NCI-H226 (cell line): ENCODE measurements around the gene C20orf141.
"Not testable (repeated sequence)": the region's sequence is repeated elsewhere in the genome, so short reads cannot be mapped to it uniquely, and the experiment has no call there.

Source experiments
- DNase-seq: peaks from one replicate; pipeline ENCODE4 v3.0.0-alpha.2; 2015

The C20orf141 gene

DNA sequence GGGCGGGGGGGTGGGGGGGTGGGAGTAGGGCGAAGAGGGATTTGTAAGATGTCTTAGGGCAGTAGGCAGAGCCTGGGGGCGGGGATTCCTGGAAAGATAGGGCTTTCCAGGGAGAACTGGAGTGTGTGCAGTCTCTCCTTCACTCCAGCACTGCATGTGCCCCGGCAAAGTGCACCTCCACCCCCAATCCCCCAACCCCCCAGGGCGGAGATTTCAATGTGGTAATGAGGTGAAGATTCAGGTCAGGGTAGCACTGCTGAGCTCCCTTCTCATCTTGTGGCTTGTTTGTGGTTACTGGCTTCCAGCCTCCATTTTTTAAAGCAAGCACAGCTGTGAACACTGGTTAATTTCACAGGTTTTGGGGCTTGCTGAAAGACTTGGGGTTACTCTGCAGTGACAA, 7.3 kb downstream of the C20orf141 start:
- DNase-seq = peak; percentile 40

DNA sequence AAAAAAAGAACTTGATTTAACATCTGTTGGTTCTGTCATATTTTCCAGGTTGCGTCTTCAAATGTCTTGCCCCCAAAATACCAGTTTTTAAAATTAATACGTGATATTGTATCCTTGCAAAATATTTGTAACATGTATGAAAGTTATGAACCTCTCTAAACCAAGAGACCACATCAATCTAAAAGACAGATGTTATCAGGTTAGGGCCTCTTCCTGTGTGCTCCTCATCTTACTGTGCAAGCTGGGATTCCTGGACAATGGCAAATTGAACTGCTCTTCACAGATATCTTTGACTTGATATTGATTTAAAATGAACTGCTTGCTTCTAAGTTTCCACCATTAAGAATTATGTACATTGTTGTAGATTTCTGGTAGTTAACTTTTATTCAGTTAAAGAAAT, 11.0 kb downstream of the C20orf141 start:
- no peak for DNase-seq

GRCh38 chr20:2826655-2827054, 11.9 kb downstream of the C20orf141 start:
- DNase-seq = no peak

DNA sequence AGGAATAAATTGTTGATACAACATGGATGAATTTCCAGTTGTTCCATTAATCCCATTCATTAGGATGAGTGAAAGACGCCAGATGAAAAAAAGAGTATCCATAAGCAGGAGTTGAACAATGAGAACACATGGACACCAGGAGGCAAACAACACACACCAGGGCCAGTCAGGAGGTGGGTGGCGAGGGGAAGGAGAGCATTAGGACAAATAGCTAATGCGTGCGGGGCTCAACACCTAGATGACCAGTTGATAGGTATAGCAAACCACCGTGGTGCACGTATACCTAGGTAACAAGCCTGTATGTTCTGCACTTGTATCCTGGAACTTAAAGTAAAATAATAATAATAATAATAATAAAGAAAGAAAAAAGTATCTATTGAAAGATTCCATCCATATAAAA, 14.6 kb downstream of the C20orf141 start:
- DNase-seq = no peak

DNA sequence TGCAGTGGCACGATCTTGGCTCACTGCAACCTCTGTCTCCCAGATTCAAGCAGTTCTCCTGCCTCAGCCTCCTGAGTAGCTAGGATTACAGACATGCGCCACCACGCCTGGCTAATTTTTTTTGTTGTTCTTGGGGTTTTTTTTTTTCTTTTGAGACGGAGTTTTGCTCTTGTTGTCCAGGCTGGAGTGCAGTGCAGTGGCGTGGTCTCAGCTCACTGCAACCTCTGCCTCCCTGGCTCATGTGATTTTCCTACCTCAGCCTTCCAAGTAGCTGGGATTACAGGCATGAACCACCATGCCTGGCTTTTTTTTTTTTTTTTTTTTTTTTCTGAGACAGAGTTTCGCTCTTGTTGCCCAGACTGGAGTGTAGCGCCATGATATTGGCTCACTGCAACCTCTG, 16.4 kb downstream of the C20orf141 start:
- DNase-seq = not testable (repeated sequence)

GRCh38 chr20:2833761-2834160, 19.0 kb downstream of the C20orf141 start:
- no peak for DNase-seq

DNA sequence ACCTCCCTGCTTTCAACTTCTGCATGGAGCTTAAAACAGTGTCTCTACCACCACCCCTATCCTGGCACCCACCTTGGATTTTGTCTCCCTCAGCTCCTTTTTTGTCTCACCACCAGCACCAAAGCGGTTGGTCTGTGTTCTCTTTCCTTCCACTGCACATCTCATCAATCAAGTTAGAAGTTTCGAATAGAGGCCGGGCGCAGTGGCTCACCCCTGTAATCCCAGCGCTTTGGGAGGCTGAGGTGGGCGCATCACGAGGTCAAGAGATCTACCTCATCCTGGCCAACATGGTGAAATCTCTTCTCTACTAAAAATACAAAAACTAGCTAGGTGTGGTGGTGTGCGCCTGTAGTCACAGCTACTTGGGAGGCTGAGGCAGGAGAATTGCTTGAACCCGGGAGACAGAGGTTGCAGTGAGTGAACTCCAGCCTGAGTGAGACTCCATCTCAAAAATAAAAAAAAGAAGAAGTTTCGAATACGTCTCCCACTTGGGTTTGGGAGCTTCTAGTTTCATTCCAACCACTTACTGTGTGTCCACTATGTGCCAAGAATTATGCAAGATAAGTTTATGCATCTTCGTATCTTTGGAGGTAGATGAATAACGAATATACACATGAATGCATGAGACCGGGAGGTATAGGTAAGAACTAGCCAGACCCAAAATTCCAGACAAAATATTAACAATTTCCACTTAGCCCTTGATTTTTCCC, 19.8 kb downstream of the C20orf141 start:
- DNase-seq = no peak

- no peak for DNase-seq
Measured at GRCh38 chr20:2835331-2835796, 20.6 kb downstream of the C20orf141 start.

GRCh38 chr20:2836035-2836434, 21.2 kb downstream of the C20orf141 start:
- no peak for DNase-seq

DNA sequence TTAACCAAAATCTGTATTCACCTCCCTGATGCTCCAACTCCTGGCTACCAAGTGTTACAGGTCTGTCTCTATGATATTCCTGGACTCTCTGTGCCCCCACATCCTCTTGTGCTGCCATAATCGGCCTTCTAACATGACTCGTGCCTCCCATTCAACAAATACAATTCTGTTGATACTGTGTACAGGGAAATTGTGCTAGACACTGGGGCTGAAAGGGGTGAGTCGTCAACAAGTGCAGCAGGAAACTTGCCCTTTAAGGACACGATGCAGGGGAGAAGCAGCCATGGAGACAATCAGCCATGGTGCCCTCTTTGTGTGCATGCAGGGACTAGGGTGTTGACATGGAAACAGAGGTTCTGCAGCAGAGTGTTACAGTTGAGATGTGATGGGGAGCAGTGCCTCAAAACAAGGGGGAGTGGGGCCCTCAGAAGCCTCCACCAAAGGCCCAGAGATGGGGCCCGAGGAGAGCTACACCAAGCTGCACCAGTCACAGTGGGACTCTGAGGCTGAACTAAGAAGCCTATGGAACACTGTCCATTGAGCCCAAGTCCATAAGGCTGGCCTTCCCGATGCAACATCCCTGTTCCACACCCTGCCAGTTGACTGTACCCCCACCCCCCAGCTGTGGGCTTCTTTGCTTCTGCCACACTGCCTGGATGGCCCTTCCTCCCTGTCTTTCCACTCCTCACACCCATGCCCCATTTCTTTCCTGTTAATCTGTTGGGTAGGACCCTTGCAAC, 22.6 kb downstream of the C20orf141 start:
- no peak for DNase-seq

- no peak for DNase-seq
Measured at GRCh38 chr20:2838170-2838797, 23.5 kb downstream of the C20orf141 start.

GRCh38 chr20:2838847-2839671, 24.3 kb downstream of the C20orf141 start:
- DNase-seq = no peak

- DNase-seq = no peak
Measured at GRCh38 chr20:2839732-2840137, 24.9 kb downstream of the C20orf141 start.

GRCh38 chr20:2840138-2840966, 25.6 kb downstream of the C20orf141 start, which contains the start of the genes PCED1A and VPS16:
Gene PCED1A (minus strand): TSS chr20:2840655. CDS start chr20:2839912, 743 bp downstream.
Gene VPS16 (plus strand): TSS chr20:2840745. CDS start chr20:2840775, 30 bp downstream.
- DNase-seq = peak; percentile 54

- DNase-seq = peak; percentile 16
Measured at GRCh38 chr20:2840967-2841531, 26.3 kb downstream of the C20orf141 start.

- no peak for DNase-seq
Measured at GRCh38 chr20:2845607-2846006, 30.8 kb downstream of the C20orf141 start.

DNA sequence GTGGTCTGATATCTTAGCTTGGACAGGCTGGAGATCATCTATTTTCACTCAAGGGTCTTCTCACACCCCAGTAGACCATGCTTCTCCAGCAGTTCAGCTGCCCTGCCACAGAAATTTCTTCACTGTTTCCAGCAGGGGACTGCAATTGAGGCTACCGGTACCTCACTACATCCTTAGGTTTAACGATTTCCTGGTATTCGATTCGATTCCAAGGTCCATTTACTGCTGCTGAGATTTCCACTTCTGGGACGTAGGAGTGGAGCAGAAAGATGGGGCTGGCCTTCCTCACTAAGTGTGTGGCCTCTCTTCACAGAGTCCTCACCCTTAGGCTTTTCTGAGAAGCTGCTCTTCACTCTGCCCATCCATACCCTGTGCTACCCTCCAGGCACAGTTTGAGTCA, 31.9 kb downstream of the C20orf141 start:
- DNase-seq = no peak

- no peak for DNase-seq
Measured at GRCh38 chr20:2847802-2848201, 33.0 kb downstream of the C20orf141 start.

- no peak for DNase-seq
Measured at GRCh38 chr20:2849529-2849928, 34.7 kb downstream of the C20orf141 start.

DNA sequence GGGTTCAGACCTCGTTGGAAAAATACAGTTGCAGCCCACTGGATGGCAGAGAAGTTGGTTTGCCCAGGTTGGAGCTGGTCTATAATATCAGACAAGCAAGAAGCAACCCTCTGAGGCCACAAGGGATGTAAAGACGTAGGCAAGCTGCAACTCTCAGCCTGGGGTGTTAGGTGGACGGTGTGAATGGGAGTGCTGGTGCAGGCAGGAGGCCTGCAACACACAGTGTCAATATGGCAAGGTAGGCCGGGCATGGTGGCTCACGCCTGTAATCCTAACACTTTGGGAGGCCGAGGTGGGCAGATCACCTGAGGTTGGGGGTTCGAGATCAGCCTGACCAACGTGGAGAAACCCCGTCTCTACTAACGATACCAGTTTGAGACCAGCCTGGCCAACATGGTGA, 36.3 kb downstream of the C20orf141 start:
- DNase-seq = no peak

DNA sequence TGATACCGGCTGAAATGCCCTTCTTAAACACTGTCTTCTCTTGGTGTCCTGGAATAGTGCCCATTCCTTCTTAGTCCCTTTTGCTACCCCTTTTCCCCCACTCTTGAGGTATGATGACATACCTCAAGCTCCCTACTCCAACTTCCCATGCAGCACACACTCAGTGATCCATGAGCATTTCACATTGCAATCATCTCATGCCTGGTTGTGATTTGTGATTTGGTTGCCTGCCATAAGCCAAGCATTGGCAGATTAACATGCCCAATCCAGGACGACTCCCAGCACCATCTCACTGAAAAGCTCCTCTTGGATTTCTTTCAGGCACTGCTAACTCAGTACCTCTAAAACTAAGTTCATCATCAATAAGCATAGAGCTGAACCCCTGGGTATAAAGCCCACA, 43.8 kb downstream of the C20orf141 start:
- no peak for DNase-seq
